GM19372 (cell line): ENCODE data around the gene ESR1.
"Not testable (repeated sequence)": the region's sequence is repeated elsewhere in the genome, so short reads cannot be mapped to it uniquely, and the experiment has no call there.

Experiments used
- ATAC-seq: cut with Tn5 transposase; IDR thresholded peaks from one replicate; pipeline ENCODE4 v1.9.1; 2021; ENCODE audit warnings: mild to moderate bottlenecking, low read depth, moderate library complexity; ENCODE audit not compliant: unreplicated experiment

The ESR1 gene

DNA sequence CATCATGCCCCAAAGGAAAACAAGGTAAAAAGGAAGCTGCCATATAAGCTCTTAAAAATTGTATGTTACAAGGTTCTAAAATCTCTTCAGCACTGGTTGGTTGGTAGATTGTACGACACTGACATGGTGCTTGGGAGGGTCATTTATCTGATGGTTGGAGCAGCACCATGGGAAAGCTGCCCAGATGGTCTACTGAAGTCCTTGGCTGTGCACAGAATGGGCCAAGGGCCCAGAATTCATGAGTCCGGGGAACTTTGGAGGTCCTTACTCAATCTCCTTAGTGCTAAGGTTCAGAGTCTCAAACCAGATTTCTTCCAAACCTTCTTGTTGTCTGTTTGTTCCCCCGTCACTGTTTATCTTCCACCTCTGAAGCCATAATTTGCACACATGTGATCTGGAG lies 314.4 kb downstream of the ESR1 start:
- ATAC-seq: no peak

DNA sequence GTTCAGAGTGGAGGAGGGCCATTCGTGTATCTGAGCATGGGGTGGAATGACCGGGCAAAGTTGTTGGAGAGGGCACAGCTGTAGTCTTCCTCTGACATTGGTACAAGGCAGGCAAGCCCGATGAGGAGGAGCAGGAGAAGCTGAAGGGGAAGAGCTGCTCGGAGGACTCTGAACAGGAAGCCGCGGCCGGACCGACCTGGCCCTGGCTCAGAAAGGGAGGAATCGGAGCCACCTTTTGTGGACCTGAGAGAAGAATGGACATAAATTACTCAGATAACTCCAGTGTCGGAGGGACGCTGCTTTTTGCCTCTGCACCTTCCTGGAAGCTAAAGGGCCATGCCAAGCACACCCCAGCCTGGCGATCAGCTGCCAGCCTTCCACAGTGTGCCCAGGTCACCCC lies 315.0 kb downstream of the ESR1 start:
- no peak for ATAC-seq

DNA sequence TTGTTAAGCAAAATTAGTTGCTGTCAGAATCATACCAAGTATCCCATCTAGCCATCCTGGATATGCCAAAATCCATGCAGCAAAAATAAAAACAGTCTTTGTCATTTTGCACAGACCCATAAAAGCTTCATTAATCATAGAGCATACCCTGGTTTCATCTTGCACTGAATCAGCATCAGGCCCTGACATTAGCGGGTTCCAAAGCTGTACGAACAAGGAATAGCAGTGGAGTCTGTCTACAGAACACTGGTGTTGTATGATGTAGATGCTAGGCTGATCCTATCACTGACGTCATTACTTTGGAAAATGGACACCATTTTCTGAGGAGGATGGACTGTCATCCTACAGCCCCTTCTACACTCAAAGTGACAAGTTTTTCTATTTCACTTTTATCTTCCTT lies 315.6 kb downstream of the ESR1 start:
- no peak for ATAC-seq

DNA sequence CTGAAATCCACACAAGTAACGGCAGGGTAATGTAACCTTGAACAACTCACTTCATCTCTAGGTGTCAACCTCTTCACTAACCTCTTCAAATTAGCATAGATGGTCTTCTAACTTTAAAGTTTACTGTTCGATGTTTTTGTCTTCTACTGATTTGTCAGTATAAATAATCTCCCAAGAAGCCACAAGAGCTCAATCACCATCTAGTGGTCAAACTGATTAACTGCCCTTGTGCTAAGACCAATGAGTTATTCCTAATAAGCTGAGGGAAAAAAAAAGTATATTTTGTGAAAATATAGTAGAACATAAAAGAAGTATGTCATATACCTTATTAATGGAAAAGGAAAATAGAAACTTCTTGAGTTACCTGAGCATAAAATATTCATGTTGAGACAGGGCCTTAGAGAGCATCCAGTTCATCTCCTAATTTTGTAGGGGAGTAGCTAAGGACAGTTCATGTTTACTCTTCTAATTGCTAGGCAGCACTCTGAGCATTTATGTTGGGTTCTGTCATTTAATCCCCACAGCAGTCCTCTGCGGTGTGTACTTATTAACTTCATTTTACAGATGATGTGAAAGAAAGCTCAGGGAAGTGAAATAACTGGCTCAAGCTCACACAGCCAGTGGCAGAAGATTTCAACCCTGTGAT lies 317.1 kb downstream of the ESR1 start:
- ATAC-seq: peak; percentile 78

DNA sequence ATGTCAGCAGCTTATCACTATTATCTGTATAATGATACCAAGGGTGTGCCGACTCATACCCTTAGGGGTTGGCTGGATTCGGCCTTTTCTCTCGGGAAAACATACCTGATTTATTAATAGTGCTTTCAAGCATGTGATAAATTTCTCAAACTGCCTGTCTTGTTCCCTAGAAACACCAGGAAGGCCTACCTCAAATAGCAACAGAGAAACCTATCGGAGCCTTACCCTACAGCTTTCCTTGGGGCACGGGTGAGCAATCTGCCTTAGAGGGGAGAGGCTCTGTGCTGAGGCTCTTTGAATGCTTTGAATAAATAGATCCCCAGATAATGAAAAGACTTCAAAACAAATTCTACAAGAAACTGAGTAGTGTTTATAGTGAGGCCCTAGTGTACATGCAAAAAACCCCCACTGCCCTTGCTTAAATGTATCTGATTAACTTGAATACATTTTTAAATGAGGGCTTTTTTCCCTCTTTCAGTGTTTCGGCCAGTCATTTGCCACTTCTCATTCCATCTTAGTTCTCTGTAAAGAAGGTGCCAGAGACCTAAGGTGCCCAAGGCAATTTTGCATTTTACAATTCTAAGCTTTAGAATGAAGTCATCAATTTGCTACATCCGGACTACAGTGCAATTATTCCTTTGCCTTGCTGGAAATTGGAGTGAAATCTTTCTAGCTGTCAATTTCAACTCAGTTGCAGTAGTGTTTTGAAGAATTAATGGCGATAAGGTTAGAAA lies 320.1 kb downstream of the ESR1 start:
- no peak for ATAC-seq

DNA sequence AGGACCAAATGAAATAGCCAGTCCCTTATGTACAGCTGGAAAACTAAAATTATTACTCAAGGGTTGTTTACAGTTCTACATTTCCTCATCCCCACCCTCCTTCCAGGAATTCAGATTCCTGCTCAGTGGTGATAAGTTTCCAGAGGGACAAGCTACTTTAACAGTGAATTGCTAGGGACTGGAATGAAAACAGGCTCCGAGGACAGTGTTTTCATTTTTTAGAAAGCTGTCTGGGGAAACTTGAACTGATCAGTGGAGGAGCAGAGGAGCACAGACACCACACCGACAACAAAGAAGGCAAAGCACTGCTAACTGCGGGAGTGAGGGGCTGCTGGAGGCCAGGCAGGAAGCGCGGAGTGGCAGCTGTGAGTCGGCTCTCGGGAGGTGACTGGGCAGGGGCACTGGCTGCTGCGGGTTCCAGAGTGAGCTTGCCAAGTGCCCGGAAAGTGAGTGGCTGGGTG lies 322.2 kb downstream of the ESR1 start:
- no peak for ATAC-seq

DNA sequence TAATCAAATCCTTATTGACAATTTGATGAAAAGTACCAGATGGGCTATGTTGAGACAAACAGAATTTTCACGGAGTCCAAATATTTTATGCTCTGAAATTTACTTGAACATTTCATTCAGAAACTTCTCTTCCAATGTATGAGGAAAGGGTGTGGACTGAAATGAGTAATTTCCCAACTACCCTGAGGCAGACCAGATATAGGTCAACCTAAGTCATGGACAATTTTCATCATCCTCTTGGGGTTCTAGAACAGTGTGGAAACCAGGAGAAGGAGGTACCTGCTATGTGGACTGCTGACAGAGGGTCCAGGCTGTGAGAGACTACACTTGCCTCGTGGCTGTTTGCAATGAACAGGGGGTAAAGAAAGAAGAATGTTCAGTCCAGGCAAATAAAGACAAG lies 323.0 kb downstream of the ESR1 start:
- no peak for ATAC-seq

DNA sequence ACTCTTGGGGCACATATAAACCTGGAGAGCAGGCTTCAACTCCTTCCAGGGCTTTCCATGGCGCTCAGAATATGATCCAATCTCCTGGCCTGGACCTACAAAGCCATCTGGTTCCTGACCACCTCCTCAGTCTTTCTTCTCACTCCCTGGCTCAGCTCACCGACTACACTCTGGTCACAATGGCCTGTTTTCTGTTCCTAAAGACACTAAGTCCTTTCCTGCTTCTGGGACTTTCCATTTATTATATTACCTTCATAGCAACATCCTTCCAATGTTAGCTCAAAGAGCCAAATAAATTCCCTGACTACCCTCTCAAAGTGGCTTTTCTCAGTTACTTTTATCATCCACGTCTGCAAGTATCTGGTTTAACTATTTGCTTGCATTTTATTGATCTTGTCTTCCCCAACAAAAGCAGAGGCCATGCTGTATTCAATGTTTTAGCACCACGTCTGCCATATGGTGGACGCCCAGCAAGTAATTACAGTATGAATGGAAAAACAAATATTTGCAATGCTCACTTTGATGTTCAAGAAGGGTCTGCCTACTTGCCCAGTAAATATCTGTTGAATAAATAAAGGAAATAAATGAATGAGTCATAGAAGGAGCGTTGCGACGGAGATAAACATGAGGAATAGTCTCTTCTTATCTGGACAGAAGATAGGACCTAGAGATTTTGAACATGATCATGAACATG lies 328.4 kb downstream of the ESR1 start:
- no peak for ATAC-seq

DNA sequence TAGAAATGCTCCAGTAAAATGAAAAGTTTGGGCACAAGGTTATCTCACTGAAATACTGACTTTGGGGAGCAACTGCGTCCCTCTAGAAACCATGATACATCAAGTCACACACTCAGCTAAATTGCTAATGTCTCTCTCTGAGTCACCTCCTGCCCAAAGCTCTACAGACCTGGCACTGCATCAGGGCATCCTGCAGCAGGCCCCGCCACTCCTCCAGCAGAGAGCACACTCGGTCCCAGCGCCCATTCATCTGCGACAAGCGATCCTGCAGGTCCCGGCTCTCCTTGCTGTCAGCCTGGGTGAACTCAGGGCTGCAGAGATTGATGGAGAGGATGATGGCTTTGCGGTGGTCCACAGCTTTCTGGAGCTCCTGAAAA lies 329.0 kb downstream of the ESR1 start:
- no peak for ATAC-seq

DNA sequence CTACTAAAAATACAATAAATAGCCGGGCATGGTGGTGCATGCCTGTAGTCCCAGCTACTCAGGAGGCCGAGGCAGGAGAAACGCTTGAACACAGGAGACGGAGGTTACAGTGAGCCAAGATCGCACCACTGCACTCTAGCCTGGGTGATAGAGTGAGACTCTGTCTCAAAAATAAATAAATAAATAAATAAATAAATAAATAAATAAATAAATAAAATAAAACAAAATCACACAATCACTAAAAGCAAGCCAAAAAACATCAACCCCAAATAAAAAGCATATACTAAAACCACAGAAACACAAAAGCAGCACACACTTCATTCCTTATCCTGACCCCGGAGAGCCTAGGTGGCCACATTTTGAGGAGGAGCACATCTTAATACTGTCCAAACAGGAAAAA lies 330.9 kb downstream of the ESR1 start:
- not testable (repeated sequence) for ATAC-seq

DNA sequence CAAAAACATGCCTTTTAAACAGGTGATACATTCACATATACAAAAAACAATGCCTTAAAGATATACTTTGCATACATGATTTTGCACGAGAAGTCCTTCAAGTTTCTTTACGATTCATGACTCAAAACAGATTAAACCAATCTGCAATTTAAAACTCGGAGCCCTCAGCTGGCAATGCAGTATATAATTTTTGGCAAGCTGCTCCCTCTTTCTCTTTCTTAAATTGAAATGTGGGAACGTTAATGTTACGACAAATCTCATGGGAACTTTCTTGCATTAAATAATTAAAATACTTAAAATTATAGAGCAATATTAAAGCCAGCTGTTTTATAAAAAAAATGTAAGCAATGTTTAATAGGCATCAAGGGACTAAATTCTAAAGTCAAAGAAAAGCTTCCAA lies 334.6 kb downstream of the ESR1 start:
- no peak for ATAC-seq

DNA sequence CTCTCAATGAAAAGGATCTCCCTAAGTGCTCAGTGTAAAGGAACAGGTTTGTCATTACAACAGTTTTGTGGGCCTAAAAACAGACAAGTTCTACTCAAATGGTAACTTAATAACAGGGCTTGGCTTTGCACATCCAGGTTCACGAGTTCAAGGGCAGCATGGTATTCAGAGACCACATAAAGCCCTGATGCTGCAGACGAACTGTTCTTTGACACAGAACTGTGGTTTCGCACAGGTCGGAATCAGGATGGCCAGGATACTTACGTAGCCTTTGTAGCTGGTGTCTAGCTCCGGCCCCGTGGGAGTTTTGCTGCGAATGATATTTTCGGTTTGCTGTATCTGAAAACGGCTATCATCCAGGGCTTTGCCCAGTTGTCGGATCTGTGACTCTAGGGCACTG lies 335.9 kb downstream of the ESR1 start:
- ATAC-seq: no peak

DNA sequence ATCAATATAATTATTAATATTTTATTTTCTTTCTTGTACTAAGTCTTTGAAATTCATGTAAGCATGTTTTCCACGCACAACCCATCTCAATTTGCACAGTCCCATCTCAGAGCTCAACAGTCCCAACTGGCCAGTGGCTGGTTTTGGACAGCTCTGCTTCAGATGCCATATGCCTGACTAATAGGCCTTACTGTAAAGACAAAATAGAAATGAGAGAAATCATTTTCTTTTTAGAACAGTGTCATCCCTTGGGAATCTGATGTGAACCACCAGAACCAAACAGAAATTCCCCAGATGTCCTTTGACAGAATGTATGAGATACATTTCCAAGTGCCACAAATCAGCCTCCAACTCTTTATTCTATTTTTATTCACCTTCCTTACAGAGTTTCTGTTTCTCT lies 338.9 kb downstream of the ESR1 start:
- ATAC-seq: no peak

DNA sequence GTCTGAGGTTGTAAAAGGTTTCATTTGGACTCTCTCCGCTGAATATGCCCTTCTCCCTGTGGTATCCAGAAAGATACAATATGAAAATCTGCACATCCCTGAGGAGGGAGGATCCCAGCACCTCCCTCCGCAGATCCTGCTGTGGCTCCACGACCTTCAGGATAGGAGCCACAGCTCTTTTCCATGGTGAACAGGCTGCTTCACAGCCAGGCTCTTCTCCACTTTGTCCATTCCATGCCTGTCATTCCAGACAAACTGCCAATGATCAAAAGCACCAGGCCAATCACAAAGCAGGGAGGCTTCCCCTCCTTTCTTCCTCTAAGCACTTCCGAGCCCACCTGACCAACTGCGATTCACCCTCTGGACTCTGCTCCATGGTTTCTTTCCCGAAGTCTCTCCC lies 339.8 kb downstream of the ESR1 start:
- ATAC-seq: no peak

DNA sequence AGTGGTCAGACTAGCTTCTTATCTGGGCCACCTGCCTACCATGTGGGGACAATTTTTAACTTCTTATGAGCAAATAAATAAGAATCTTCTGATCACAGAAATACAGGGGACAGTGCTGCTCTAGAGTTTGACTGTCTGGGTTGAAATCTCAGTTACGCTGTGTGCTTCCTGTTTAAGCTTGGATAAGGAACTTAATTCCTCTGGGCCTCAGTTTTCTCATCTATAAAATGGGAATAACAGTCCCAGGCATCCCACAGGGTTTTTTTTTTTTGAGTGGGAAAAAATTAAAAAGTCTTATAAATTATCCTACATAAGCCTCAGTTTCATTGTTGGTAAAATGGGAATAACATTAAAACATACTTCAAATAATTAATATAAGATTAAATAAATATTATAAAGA lies 340.9 kb downstream of the ESR1 start:
- ATAC-seq: no peak

DNA sequence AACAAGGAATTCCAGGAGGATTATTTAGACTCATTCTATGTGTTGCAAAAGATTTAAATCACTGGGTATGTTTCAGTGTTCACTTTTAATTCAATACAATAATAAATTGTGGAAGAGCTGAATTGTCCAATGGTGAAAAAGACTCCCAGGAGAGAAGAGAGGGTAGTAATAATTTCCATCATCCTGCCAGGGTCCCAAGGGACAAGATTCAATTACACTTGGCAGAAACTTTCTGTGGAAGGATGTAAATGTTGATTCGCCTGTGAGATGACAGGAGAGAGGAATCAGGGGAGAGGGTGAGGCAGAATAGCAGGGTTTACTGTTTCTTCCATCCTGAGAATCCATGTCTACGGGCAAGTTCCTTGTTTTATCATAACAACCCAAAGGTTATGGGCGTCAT lies 342.7 kb downstream of the ESR1 start:
- no peak for ATAC-seq

DNA sequence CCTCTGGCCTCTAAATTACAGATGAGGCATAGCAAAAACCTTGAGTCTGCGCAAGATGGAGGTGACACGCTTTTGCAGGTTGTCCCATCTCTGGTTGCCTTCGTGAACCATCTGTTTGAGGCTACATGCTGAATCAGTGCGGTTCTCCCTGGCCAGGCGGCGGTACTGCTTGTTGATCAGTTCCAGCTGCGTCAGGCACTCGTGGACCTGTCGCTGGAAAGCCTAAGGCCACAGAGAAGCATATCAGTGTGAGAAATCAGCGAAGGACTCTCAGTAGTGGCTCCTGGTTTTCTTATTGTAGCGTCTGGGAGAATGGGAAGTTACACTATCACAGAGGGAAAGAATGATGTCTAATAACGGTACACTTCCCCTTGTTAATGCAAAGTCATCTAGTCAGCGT lies 344.4 kb downstream of the ESR1 start:
- ATAC-seq: no peak

DNA sequence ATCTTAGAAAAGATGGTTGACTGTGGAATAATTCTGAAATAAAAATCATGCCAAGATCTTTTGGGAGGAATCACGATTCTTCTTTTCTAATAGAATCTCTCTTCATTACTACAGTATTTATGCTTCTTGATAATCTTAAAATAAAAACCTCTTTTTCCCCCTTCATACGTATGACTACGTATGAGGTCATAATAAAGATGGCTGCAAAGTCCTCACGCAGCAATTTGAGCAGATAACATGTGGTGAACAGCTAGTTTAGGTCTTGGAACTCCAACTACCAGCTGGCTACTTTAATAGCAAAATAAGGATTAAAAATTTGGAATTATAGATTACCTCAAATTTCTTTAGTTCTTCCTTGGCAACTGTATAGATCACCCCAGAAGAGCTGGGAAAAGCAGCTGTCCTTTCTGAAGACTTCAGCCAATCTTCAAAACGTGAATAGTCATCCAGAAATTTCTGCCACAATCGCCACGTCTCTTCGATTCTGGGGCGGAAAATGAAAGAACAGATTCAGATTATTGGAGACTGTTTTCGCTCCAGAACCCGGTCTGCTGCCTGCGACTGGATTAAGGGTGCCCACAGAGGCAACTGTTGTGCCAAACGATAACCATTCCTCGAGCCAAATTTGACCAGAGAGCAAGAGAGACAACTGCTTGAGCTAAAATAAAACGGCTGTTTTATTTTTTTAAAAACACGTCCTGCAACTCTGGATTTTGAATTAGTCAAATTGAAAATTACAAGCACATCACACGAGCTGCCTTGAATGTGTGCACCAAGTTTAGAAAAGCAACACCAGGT lies 347.3 kb downstream of the ESR1 start:
- ATAC-seq: no peak

DNA sequence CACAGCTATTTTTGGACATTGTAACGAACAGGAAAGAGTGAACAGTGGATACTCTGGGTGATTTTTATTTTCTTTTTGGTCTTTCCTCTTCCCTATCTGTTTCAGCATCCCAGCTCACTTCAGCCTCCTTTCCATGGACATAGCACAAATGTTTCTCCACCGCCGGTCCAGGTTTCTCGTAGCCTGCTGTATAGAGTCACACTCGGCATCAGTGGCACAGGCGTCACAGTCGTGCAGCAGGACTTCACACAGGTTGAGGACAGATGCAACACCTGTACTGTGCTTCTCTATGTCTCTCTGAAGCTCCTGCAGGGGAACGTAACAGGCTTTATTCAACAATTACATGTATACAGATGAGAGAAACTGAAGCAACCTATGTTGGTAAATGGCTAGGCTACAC lies 348.3 kb downstream of the ESR1 start:
- ATAC-seq: no peak

DNA sequence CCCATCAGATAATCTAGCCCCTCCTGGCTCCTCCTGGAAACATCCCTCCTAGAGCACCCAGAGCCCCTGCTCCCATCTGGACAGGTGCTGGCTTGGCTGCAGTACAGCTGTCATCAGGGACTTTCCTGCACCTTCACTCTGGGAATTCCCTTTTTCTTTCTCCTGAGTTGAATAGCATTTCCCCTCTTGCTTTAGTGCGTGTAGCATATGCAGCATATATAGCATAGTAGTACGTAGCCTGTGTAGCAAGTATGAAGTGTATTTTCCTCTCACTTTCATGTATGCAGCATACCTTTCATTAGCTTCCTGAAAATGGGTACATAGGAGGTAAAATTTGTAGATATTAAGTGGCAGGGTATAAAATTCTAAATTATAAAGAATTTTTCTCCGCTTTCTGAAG lies 352.9 kb downstream of the ESR1 start:
- ATAC-seq: peak; percentile 95

DNA sequence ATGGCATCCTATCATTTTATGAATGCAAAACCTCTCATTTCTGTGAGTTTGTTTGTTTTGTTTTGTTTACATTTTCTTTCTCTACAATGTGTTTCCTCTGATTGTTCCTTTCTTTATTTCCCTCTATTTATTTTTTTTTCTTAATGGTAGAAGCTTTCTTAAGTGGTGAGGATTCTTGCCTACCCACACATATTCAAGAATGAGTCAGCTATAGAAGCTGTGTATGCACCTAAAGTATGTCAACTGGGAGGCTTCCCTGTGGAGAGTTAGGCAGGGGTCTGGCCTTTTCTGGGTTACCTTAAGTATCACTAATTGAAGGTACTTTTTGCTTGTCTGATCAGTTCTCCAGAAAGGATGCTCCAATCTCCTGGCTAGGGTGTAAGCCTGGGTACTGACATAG lies 354.0 kb downstream of the ESR1 start:
- ATAC-seq: no peak
